ENCODE results near the gene ZNF823.

Gene ZNF823

DNA sequence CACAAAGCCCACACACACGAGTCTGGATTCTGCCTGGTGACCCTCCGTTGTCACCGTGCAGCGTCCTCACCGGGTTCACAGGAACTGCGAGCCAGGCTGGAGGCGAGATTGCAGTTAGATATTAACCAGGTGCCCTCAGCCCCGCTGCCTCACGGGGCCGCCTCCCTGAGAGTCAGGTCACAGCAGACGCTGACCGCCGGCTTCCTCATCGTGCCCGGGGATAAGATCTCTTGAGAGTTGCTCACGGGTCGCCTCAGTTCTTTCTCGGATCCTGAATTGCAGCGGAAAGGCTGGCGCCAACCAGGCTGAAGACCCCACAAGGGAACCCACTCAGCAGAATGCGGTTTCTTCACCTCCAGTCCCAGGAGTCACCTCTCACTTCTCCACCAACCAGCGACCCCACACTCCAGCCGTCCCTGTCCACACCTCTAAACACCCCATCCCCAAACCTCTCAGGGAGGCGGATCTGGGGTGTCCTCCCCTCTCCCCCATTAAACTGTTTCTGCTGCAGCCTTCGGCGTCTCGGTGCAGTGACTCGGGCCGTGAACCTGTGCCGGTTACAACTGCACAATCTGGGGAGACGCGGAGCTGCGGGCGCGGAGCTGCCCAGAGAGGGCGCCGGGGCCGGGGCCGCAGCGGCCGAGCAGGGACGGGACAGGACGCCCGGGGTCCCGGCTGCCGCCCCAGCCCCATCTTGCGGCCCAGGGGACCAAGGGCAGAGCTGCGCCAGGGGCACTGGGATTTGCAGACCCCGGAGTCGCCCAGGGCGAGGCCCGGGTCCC lies 591 bp downstream of the ZNF823 start:
- peak; percentile 62 for DNase-seq (ENCODE audit: low spot score)

DNA sequence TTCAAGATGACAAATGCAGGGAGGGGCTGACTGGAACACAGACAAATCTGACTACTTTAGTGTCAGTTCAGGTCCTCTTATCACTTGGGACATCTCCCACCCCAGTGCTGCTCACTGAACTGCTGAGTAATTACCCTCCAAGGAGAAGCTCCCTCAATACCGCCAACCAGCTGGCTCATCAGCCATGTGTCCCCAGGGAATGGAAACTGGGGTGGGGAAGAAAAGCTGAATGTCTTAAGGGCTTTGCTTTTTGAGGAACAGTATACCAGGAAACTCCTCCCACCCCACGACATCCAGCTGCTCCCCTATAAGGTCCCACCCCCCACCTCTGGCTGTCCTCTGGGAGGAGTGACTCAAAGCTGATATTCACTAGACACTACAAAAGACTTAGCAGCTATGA lies 2.0 kb downstream of the ZNF823 start:
- no peak for DNase-seq (ENCODE audit: low spot score)

DNA sequence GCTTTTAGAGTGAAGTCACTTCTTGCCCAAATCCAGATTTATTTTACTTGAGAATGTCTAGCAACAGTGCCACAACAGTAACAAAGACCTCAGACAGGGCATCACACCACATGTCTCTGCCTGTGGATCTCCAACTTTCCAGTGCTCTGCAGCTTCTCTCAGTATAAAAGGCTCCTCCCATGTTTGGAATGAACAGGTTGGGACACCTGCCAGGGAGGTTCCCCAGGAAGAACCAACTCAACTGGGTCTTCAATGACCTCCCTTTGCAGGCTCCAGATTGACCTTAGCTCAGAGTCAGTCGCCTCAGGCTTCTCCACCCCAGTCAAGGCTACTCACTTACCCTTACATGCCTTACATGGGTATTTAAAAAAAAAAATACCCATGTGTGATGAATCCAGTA lies 3.4 kb downstream of the ZNF823 start:
- DNase-seq (ENCODE audit: low spot score) = no peak

GRCh38 chr19:11729586-11729985 lies 9.2 kb downstream of the ZNF823 start:
- no peak for DNase-seq (ENCODE audit: low spot score)

DNA sequence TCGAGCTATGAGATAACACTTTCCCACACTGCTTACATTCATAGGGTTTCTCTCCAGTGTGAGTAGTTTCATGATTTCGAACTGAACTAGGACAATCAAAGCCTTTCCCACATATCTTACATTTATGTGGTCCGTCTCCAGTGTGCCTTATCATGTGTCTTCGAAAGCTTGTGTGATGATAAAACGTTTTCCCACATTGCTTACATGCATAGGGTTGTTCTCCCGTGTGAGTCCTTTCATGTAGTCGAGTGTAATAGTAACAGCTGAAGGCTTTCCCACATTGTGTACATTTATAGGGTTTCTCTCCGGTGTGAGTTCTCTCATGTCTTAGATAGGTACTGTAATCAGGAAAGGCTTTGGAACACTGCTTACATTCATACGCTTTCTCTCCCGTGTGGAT lies 16.3 kb downstream of the ZNF823 start:
- no peak for DNase-seq (ENCODE audit: low spot score)

DNA sequence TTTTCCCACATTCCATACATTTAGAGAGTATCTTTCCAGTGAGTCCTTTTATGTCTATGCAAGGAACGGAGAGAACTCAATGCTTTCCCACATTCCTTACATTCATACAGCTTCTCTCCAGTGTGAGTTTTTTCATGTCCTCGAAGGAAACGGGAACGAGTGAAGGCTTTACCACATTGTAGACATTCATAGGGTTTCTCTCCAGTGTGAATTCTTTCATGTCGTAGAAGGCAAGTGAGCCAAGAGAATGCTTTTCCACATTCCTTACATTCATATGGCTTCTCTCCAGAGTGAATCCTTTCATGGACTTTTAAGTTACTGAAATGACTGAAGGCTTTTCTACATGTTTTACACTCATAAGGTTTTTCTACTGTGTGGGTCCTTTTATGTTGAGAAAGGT lies 17.1 kb downstream of the ZNF823 start:
- no peak for DNase-seq (ENCODE audit: low spot score)

- no peak for DNase-seq (ENCODE audit: low spot score)
Measured at GRCh38 chr19:11710313-11710712, 28.4 kb downstream of the ZNF823 start.

GRCh38 chr19:11708457-11708856 lies 30.3 kb downstream of the ZNF823 start:
- DNase-seq (ENCODE audit: low spot score) = no peak

- no peak for DNase-seq (ENCODE audit: low spot score)
Measured at GRCh38 chr19:11705474-11705873, 33.3 kb downstream of the ZNF823 start.

- DNase-seq (ENCODE audit: low spot score) = no peak
Measured at GRCh38 chr19:11704626-11705025, 34.1 kb downstream of the ZNF823 start.

DNA sequence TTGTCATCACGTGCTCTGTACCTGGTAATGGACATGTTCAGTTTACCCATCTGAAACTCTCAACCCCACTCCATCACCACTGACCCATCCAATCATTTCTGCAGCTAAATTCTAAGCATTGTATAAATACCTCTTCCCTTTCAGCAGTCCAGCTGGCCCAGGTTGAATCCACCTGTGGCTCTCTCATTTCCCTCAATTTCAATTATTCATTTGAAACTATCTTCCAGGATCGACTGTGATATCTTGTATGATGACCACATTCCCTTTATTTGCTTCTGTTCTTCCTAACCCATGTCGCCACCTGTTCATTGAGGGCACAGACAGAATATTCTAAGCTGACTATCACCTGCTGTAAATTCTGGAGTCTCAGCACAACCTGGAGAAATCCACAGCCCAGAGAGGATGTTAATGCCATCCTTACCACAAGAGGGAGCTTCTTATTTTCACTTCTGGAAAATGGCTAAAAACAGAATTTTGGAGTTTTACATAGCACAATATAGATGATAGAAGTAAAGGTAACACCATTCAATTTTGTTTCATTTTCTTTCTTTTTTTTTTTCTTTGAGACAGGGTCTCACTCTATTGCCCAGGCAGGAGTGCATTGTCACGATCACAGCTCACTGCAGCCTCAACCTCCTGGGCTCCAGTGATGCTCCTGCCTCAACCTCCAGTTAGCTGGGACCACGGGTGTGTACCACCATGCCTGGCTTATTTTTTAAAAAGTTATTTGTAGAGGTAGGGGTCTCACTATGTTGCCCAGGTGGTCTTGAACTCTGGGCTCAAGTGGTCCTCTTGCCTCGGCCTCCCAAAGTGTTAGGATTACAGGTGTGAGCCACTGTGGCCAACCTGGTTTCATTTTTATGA lies 38.6 kb downstream of the ZNF823 start:
- DNase-seq (ENCODE audit: low spot score) = no peak

GRCh38 chr19:11698231-11698630 lies 40.5 kb downstream of the ZNF823 start:
- DNase-seq (ENCODE audit: low spot score) = no peak

DNA sequence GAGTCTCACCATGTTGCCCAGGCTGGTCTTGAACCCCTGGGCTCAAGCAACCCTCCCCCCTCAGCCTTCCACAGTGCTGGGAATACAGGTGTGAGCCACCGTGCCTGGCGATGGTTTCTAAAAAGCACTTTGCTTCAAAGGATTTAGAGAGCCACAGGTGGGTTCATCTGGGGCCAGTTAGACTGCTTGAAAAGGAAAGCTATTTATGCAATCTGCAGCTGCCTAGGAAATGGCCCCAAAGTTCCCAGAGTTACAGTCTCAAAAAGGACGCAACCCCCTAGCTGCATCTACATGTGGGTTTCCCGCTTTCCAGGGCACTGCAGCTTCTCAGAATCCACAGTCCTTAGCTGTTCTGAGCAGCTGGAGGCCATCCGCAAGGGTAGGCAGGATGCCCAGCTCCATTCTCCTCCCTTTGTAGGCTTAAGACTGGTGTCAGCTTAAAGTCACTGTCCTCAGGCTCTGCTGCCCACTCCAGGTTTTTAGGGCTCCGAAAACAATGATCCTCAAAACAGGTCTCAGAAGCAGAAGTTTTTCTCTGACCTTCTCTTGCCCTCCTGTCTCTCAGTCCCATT lies 41.4 kb downstream of the ZNF823 start:
- no peak for DNase-seq (ENCODE audit: low spot score)

GRCh38 chr19:11694533-11695439 lies 44.0 kb downstream of the ZNF823 start:
- DNase-seq (ENCODE audit: low spot score) = peak; percentile 97

GRCh38 chr19:11693505-11694499 lies 44.9 kb downstream of the ZNF823 start:
- no peak for DNase-seq (ENCODE audit: low spot score)

GRCh38 chr19:11692127-11692790 lies 46.5 kb downstream of the ZNF823 start:
- DNase-seq (ENCODE audit: low spot score) = no peak

DNA sequence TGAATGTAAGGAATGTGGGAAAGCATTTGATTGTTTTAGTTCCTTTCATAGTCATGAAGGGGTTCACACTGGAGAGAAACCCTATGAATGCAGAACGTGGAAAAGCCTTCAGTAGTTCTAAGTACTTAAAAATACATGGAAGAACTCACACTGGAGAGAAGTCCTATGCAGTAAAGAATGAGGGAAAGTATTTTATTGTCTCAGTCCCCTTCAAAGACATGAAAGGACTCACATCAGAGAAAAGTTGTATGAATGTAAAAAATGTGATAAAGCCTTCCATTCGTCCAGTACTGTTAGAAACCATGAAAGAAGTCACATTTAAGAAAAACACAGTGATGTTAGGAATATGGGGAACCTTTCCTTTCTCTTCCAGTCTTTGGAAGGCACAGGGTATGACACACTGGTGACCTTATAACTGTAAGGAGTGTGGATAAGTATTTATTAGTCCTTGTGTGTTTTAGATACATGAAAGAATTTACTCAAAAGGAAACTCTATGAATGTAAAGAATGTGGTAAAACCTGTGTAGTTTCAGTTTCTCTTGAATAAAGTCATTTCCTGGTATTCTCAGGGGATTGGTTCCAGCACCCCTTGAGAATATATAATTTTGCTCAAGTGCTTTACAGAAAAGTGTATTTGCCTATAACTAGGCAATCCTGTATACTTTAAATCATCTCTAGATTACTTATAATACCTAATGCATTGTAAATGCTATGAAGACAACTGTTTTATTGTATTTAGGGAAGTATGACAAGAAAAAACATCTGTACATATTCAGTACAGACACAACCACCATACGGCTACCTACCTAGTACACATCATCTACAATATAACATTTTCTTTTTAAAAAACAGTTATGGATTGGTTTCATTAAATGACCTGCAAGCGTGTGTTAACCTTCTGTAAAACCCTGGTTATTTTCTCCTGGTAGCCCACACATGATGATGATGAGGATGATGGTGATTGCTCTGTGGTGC lies 52.8 kb downstream of the ZNF823 start:
- DNase-seq (ENCODE audit: low spot score) = no peak

- no peak for DNase-seq (ENCODE audit: low spot score)
Measured at GRCh38 chr19:11684987-11685675, 53.6 kb downstream of the ZNF823 start.

All from ecto neural progenitor cell (in vitro differentiated cells).